Left ventricle myocardium superior (tissue), 1 donor: ENCODE measurements around the gene F9. TPM values are rescaled to one million over a fixed set of nuclear protein-coding genes. Genes with fewer than 3 reads are reported as not detected.
"Not testable (repeated sequence)": the region's sequence is repeated elsewhere in the genome, so short reads cannot be mapped to it uniquely, and the experiment has no call there.

ENCODE experiments used
- ATAC-seq: fragments of 200-7000 bp; cut with Tn5 transposase; one replicate; pipeline ENCODE4 v1.9.1; 2020; ENCODE audit warnings: mild to moderate bottlenecking, moderate library complexity
- DNase-seq: peaks from one replicate; pipeline ENCODE4 v3.0.0-alpha.2; 2020
- intact Hi-C: fragments of 100-400 bp; cut with micrococcal nuclease; formaldehyde crosslinking; loops from one replicate; pipeline ENCODE4 v1.11.0; 2022
- long read RNA-seq: library from polyadenylated mRNA; unstranded; transcript quantifications from one replicate; pipeline ENCODE4 v2.0.0, GENCODE V29; 2021
- total RNA-seq: library from RNA; stranded (reverse); fragmentation: NEBNext Ultra II Directional; extraction: Animal tissue kit (Norgen Biotek cat#: 25700); gene quantifications from one replicate; pipeline ENCODE4 v1.2.1, GENCODE V29; 2021
- donor health status: DM: no; HTN: yes; CAD: no; lungs with severe emphysema.

F9 gene
- not detected for total RNA-seq
- long read RNA-seq: 0 reads

DNA sequence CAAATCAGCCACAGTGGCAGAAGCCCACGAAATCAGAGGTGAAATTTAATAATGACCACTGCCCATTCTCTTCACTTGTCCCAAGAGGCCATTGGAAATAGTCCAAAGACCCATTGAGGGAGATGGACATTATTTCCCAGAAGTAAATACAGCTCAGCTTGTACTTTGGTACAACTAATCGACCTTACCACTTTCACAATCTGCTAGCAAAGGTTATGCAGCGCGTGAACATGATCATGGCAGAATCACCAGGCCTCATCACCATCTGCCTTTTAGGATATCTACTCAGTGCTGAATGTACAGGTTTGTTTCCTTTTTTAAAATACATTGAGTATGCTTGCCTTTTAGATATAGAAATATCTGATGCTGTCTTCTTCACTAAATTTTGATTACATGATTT lies at the start of gene F9:
TSS of gene F9 (plus strand) at position 190 of the 400 bp plus-strand sequence. CDS start at position 216, 26 bp downstream.
- intact Hi-C loops: no loop called here
- ATAC-seq (no peak), DNase-seq (no peak)

DNA sequence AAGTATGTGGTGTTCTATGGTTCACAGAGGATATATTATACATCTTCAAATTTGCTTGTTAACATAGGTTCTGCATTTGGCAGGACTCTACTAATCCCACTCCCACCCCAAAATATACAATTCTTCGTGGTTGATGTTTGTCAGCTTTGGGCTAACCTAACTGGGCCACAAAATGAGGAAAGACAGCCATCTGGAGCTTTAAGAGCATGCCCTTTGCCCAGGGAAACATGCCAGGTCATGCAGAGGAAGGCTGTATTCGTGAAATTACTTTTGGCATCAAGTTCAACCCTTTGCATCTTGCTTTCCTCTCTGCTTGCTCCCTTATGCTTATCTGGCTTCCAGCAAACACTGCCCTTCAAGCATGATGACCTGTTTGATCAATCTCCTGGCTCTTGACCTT lies 46.8 kb upstream of the F9 start:
- DNase-seq (no peak), ATAC-seq (no peak)
- intact Hi-C loops: no loop called here

DNA sequence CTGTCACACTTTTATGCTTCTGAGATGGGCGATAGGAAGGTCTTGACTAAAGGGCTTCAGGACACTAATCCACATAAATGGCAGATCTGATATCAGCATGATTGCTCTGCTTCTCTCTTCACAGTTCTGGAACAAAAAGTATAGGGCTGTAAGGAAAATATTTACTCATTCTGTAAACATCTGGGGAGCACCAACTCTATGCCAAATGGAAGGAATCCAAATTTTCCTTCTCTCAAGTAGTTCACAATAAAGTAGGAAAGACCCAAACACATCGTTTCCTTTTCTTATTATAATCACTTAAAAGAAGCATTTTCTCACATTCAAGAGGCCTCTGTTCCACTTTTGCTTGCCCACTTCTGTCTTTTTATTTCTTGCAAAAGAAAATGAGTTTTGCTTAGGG lies 45.9 kb upstream of the F9 start:
- ATAC-seq (no peak), DNase-seq (no peak)
- intact Hi-C loops: no loop called here

DNA sequence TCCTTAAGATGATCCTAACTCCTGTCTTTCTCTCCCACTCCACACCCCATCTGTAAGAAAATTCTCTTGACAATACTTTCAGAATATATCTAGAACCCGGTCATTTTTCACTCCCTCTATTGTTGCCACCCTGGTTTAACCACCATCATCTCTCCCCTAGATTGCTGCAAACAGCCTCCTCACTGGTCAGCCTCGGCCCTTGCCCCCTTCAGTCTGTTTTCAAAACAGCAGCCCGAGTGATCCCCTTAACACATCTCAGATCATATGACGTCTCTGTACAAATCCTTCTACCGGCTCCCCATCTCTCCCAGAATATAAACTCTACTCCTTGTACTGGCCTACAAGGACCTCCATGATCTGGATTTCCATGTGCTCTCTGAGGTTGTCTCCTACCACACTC lies 35.2 kb upstream of the F9 start:
- no peak for DNase-seq
- ATAC-seq: no peak
- intact Hi-C loops: no loop called here

DNA sequence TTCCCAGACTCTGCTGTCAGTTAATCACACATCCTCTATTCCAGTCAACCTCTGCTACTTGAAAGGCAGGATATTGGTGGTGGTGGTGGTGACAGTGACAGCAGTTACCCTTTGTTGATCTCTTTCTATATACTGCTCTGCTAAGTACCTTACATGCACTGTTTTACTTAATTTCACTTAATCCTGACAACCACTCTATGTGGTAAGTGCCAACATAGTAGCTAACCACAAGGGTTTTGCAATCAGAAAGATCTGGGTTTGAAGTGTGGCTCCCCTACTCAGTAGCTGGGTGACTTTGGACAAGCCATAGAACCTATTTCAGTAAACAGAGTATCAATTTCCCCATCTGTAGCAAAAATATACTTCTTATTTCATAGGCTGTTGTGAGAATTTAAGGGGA lies 24.2 kb upstream of the F9 start:
- ATAC-seq (no peak), DNase-seq (no peak)
- intact Hi-C loops: no loop called here

DNA sequence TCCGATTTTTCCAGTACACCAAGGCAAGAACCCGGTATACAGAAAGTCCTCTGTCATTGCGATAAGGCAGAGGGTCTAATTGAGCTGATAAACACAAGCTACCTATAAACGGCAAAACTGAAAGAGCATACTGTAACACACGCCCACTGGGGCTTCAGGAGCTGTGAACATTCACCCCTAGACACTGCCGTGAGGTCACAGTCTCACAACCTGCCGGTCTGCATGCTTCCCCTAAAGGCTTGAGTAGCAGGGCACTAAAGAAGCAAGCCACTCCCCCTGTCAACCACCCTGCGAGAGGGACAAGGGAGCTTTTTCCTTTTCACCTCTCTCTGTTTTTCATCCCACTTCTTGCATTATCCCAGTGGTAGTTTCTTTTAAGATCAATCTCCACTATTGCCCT lies 22.4 kb upstream of the F9 start:
- ATAC-seq (no peak), DNase-seq (no peak)
- intact Hi-C loops: no loop called here

DNA sequence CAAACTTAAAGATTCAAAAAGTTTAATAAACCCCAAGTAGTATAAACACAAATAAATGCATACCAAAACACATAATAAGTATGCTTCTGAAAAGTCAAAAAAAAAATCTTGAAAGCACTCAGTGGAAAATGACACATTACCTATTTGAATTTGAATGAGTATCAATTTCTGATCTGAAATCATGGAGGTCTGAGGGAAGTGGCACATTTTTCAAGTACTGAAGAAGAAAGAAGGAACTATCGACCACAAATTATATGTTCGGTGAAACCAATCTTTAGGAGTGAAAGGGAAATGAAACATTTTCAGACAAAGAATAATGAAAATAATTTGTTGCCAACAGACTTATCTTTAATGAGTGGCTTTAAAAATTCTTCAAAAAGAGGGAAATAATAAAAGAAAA lies 12.1 kb upstream of the F9 start:
- ATAC-seq: no peak
- intact Hi-C loops: no loop called here

DNA sequence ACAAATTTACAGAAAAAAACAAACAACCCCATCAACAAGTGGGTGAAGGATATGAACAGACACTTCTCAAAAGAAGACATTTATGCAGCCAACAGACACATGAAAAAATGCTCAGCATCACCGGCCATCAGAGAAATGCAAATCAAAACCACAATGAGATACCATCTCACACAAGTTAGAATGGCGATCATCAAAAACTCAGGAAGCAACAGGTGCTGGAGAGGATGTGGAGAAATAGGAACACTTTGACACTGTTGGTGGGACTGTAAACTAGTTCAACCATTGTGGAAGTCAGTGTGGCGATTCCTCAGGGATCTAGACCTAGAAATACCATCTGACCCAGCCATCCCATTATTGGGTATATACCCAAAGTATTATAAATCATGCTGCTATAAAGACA lies 1.7 kb upstream of the F9 start:
- intact Hi-C loops, DNase-seq, ATAC-seq: not testable (repeated sequence)

More for the DNA sequence above, 12.1 kb upstream of the F9 start:
- no peak for DNase-seq

DNA sequence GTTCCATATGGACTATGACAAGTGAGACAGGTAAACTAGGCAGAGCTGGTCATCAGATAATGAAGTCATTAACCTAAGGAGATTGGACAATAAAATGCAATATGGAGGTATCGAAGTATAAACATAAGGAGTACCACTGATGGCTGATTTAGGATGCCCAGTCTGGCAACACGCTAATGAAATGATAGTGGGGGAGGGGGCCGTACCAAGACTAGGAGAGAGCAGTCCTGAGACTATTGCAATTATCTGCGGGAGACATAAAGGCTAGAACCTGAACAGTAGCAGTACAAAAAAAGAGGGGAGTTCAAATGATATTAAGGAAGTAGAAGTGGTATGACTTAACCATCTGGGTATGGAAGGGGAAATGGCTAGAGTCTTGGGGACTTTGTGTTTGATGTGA lies 2.3 kb downstream of the F9 start:
- intact Hi-C loops: no loop called here
- DNase-seq (no peak), ATAC-seq (no peak)

DNA sequence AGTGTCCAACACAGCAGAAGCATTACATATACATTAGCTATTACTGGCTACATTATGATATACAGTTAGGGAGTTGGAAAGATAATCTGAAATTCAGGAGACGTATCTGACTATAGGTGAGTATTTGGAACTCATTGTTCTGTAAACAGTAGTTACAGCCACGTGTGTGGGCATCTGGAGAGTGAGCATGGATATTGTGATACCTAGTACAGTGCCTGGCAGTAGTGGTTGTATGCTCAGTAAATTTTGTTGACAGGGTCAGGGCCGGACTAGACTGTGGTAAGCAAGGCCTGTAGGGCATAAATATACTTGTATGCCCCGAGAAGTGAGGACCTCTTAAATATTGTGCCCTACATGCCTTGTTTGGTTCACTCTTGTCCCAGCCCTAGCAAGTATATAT lies 2.9 kb downstream of the F9 start:
- intact Hi-C loops: no loop called here
- ATAC-seq (no peak), DNase-seq (no peak)

DNA sequence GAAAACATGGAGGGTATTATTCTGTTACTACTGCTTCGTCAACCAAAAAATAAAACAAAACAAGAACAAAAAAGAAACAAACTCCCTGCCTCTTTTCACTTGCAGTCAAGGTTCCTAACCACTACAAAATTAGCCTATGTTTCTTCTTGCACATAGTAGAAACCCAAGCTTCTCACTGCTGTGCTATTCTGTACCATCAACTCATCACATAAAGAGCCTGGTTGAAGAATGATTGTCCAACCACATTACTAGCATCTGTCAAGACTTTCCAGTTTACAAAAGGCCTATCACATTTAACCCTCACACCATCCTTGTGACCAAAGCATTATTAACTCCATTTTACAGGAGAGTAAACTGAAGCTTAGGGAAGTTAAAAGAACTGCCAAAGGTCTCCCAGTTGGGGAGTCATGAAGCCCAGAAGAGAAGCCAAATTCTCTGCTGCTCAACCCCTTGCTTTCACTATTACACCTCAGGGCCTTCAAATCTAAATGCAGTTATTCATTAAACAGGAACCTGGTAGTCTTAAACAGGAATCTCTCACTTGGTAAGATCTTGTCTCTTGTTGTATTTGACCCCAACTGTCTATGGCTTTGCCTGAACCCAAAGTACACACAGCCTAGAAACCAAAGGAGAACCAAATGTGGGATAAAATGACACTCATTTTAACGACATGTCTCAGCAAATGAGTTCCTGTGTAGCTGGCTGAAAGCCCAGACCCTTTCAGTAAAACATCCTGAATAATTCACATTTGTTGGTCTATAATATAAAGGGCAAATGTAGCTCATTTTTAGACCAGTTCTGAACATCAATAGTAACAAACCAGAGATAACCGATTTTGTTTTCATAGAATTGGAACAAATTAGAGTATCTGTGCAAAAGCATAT lies 8.6 kb downstream of the F9 start:
- ATAC-seq: no peak
- intact Hi-C loops: no loop called here

DNA sequence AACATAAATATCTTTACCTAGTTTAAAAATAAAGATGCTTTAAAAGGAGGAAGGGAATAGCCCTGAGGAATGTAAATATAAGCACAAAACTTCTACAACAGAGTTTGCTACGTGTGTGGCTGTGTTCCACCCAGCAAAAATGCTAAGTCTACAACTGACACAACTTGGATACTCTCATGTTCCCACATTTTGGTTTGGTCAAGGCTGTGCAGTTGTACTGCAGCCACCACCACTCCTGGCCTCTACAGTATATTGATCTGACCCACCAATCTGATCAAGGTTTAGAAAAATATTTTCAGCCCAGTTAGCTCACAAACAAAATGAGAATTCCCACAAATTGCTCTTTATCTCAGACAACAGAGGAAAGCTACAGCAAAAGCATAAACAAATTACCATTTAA lies 12.1 kb downstream of the F9 start:
- ATAC-seq (no peak), DNase-seq (no peak)
- intact Hi-C loops: no loop called here

More for the DNA sequence above, 8.6 kb downstream of the F9 start:
- DNase-seq: no peak

DNA sequence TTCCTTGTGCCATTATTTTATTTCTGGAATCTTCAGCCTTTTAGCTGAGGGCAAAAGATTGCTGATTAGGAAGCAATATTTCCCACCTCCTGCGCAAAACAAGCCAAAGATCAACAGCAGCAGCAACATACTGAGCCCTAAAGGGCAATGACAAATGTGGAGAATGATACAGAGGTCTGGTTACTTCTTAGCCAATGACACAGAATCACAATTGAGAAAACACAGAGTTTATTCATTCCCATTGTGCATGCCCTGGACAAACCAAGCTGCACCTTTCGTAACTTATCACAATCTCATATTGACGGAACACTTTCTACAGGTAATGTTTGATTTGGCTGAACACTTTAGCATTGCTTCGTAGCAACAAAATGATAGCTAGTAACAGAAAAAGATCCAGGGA lies 13.4 kb downstream of the F9 start:
- no peak for DNase-seq
- ATAC-seq: no peak
- intact Hi-C loops: no loop called here

DNA sequence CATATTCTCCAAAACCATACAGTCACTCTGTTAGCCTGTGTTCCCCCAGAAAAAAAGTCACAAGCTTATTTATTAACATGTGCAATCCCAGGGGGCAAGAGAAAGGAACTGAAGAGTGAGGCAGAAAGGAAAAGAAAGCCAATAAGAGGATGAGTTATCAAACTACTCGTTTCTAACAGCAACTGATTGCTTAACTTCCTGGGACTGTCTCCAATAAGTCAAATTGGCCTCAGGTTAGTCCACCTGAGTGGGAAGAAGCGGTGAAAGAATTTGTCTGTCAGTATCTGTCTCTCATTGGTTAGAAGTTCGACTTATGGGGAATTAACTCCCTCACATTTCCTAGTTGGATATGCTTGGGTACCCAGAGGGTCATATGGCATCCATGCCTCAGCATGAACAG lies 14.1 kb downstream of the F9 start:
- no peak for ATAC-seq

DNA sequence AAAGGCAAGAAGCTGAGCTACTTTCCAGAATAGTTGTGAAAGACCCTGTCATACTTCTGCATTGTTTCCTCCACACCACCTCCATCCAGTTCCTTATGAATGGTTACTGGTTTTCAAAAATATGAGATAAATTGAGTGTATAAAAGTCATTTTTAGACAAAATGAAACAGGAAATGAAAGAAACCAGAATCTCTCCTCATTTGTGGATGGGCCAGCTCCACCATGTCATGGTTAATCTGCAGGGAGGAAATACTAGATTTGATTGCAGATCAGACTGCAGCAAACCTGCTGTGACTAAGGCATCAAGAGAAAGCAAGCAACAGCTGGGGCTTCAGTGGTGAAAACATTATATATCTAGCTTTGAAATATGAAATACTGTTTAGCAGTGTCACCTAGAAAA lies 23.8 kb downstream of the F9 start:
- ATAC-seq: no peak
- intact Hi-C loops: no loop called here
- DNase-seq: no peak

More for the DNA sequence above, 14.1 kb downstream of the F9 start:
- intact Hi-C loops: no loop called here
- DNase-seq: no peak

DNA sequence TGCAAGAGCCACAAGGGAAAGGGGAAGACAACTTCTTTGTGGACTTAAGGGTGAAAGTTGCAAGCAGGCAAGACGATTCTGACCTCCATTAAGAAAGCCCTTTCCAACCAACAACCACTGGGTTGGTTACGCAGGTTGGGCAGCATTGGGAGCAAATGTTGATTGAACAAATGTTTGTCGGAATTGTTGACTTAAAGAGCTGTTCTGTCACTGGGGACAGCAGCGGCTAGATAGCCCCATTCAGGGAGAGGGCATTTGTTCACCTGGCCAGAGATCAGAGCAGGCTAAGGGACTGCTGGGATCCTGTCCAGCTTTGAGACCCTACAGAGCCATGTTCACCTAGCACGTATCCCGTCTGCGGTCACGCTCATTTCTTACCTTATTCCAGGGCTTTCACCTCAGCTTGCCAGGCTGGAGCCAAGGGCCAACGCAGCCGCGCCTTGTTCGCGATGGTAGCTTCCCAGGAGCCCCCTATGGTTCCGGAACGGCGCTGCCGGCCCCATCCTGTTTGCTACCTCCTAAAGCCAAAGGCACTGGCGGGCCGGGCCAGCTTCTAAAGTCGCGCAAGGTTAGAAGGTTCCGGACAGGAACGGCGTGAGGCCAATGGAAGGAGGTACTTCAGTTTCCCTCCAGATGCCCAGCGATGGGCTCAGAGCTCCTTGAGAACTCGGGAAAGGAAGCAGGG lies 24.6 kb downstream of the F9 start:
- no peak for ATAC-seq
- intact Hi-C loops: no loop called here
- no peak for DNase-seq

DNA sequence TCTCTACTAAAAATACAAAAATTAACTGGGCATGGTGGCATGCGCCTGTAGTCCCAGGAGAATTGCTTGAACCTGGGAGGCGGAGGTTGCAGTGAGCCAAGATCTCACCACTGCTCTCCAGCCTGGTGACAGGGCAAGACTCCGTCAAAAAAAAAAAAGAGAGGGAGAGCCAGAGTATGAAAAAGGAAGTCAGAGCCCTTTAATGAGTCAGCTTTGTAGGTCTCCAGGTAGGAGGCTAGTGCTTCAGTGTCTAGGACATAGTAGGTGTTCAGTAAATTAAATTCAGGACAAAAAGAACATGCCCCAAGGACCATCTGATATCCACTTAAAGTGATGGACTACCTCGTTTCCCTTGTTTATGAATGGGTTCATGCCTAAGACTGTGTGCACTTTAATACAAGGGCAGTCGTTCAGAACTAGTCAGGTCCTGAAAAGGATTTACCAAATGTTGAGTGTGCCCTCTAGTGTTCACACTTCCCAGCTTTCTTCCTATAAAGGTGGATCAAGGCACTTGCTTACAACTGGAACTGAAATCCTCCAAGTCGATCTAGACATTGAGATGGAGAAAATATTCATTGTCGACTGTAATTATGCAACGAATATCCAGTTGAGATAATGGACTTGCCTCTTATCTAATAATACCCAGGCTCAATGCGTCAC lies 29.0 kb downstream of the F9 start:
- intact Hi-C loops: no loop called here
- ATAC-seq (no peak), DNase-seq (no peak)

DNA sequence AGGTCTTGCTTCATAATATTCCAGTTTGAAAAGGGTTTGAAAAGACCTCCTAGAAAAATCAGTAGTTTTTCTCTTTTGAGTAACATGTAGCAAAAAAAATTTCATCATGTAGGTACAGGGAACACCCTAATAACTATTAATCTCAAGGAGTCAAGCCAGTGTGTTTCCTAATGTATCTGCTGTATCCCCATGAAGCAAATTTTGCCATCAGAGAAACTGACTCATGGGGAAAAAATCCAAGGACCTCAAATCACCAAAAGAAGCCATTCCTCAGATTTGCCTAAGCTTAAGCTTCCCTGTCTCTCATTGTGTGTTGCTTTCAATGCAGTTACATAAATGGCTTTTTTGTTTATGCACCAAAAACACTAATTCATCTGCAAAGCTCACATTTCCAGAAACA lies 29.7 kb downstream of the F9 start:
- ATAC-seq (no peak), DNase-seq (no peak)
- intact Hi-C loops: no loop called here

DNA sequence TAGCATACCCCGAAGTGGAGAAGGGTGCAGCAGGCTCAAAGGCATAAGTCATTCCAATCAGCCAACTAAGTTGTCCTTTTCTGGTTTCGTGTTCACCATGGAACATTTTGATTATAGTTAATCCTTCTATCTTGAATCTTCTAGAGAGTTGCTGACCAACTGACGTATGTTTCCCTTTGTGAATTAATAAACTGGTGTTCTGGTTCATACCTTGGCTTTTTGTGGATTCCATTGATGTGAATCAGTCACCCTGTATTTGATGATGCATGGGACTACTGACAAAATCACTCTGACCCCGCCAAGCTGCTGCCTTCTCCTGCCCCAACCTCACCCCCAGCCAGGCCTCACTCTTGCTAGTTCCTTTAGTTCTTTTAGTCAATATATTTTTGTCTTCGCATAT lies 32.7 kb downstream of the F9 start:
- ATAC-seq (no peak), DNase-seq (no peak)
- intact Hi-C loops: no loop called here

DNA sequence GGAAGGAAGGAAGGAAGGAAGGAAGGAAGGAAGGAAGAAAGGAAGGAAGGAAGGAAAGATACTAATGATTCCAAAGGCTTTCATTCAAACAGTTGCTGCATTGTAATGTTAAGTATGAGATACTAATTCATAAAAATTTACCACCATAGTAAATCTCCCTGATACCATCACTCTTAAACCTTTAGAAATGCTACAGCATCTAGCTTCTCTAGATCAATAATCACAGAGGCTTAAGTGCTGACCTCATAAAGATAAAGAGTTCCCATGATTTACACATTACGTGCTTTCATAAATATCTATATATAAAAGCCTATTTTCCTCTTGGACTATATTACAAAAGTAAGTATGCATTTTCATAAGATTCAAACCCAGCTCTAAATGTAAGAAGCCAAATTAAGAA lies 36.4 kb downstream of the F9 start:
- intact Hi-C loops: no loop called here
- ATAC-seq: no peak

More for the DNA sequence above, 36.4 kb downstream of the F9 start:
- DNase-seq: no peak
